GM06990 (cell line): Measurements from ENCODE around the gene ANK2.

Experiments
- DNase-seq: peaks from one replicate; pipeline ENCODE4 v3.0.0-alpha.2; 2011; ENCODE audit not compliant: insufficient read length; ENCODE audit errors: extremely low read depth
- H3K27me3 ChIP-seq: replicated peaks from 2 replicates; pipeline ENCODE4 v1.6.0; 2011; ENCODE audit warnings: low read length; ENCODE audit not compliant: control insufficient read depth, insufficient read depth
- H3K36me3 ChIP-seq: 2 replicates; pipeline ENCODE4 v1.5.1; 2011; ENCODE audit warnings: low read length; ENCODE audit not compliant: control insufficient read depth, insufficient read depth
- H3K4me3 ChIP-seq: replicated peaks from 2 replicates; pipeline ENCODE4 v1.5.1; 2011; ENCODE audit warnings: low read depth, mild to moderate bottlenecking, control low read depth, low read length
- TF ChIP-seq, protein P1 (sequence below): IDR thresholded peaks from 2 replicates; pipeline ENCODE4 v1.5.1; 2011; ENCODE audit warnings: low read length, control low read depth, mild to moderate bottlenecking, inconsistent platforms; ENCODE audit not compliant: insufficient read depth, poor library complexity, severe bottlenecking

ANK2 gene

DNA sequence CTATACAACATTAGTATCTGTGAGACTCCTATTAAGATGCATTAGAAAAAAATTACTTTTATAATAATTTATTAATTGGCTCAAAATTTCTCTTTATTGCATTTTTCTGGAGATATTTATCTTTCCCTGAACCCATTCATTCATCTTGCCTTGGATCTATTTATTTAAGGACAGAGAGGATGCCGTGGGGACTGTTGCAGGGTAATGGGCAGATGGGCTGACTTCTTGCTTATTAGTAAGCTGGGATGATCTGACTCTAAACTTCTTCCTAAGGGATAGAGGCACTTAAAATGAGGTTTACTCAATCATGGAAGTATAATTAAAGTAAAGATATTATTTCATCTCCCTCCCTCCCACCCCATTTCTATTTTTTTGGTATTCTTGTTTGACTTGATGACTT lies 18.2 kb upstream of the ANK2 start:
- Histone ChIP-seq H3K4me3 (no peak overlapping the region), H3K36me3 (no peaks in the 10 kb centered on the region), H3K27me3 (no peaks in the 10 kb centered on the region)
- no peak for DNase-seq
- TF ChIP-seq, protein P1, sequence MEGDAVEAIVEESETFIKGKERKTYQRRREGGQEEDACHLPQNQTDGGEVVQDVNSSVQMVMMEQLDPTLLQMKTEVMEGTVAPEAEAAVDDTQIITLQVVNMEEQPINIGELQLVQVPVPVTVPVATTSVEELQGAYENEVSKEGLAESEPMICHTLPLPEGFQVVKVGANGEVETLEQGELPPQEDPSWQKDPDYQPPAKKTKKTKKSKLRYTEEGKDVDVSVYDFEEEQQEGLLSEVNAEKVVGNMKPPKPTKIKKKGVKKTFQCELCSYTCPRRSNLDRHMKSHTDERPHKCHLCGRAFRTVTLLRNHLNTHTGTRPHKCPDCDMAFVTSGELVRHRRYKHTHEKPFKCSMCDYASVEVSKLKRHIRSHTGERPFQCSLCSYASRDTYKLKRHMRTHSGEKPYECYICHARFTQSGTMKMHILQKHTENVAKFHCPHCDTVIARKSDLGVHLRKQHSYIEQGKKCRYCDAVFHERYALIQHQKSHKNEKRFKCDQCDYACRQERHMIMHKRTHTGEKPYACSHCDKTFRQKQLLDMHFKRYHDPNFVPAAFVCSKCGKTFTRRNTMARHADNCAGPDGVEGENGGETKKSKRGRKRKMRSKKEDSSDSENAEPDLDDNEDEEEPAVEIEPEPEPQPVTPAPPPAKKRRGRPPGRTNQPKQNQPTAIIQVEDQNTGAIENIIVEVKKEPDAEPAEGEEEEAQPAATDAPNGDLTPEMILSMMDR: no peak

DNA sequence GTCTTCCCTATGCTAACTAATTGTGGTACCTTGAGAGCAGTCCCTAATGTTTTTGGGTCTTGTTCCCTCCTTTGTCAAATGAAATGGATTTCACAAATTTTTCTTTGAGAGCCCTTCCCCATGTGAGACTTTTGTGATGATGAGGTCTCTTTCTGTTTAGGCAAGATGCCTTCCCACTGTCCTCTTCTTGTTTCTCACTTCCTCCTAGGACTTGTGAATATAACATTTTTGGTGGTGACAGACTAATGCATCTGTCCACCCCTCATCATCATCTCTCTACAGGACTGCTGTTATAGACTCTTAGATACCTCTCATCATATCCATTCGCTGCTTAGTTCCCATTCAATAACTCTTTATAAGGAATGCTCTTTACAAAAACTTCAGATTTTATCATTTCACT lies 8.7 kb upstream of the ANK2 start:
- H3K36me3 ChIP-seq: no peaks in the 10 kb centered on the region
- TF ChIP-seq, protein P1: no peak
- no peak overlapping the region for H3K4me3 ChIP-seq
- DNase-seq: no peak
- no peaks in the 10 kb centered on the region for H3K27me3 ChIP-seq

DNA sequence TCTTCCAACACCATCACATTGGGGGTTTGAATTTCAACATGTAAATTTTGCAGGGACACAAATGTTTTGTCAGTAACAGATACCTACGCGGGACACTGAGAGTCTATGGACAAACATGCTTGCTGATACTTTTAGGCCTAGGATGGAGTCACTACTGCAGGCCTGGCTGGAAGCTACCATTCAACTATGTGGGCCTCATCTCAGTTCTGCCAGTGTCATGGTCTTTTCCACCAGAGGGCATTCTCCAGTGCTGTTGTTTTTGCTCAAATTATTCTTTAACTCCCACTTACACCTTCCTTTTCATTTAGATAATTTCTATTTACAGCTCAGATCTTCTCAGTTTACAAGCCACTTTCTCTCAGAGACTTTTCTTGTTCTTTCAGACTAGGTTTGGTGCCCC lies 7.0 kb upstream of the ANK2 start:
- no peak overlapping the region for H3K4me3 ChIP-seq
- no peaks in the 10 kb centered on the region for H3K27me3 ChIP-seq
- no peaks in the 10 kb centered on the region for H3K36me3 ChIP-seq
- no peak for DNase-seq
- TF ChIP-seq, protein P1: no peak

DNA sequence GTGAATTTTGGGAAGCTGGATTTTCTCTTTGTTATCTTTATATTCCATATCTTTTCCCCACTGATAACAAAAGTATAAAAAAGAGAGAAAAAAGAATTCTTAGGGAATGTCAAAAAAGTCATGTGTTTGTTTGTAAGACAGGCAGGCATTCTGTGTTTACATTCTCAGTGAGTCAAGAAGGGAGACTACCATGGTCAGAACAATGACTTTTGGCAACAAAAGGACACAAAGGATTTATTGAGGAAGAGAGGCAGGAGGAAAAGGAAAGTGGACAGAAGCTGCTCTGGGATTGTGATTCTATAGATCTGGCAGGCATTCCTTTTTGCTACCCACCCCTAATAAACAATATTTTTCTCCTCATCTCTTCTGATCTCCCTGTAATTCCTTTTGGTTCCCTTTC lies 5.9 kb upstream of the ANK2 start:
- Histone ChIP-seq H3K4me3 (no peak overlapping the region), H3K27me3 (no peaks in the 10 kb centered on the region), H3K36me3 (no peaks in the 10 kb centered on the region)
- DNase-seq: no peak
- TF ChIP-seq, protein P1: no peak

DNA sequence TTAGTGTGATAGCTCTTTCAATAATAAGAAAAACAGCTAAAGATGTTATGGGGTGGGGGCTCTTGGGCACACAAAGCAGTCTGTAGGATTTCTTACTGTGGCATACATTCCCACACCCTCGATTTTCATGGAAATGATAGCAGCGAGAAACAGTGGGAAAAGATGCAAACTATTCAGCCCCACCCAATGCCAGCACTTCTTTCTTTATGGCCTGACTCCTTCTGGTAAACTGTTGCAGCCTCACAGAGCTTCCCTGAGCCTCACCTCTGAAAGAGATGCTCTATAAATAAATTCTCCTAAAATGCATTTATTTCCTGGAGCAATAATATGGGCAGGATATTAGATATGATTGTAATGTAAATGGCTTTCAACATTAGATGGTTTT lies 910 bp downstream of the ANK2 start:
- no peaks in the 10 kb centered on the region for H3K27me3 ChIP-seq
- H3K4me3 ChIP-seq: no peak overlapping the region
- H3K36me3 ChIP-seq: no peaks in the 10 kb centered on the region
- no peak for DNase-seq
- TF ChIP-seq, protein P1: no peak

DNA sequence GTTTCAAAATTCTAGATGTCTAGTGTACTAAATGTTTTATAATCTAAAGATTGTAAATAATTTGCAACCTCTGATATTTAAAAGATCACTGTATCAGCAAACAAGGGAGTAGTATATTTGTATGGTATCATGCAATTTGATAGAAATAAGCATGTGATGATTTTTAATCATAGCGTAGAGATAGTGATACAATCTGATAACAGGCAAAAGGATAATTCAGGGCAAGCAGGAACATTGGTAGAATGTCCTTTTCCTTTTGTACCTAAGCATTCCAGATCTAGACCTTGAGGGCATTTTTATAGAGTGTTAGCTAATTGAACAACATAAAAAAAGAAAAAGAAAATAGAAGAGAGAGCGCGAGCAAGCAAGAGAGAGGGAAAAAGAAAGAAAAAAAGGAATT lies 1.4 kb downstream of the ANK2 start:
- Histone ChIP-seq H3K36me3 (no peaks in the 10 kb centered on the region), H3K27me3 (no peaks in the 10 kb centered on the region), H3K4me3 (no peak overlapping the region)
- DNase-seq: no peak
- TF ChIP-seq, protein P1: no peak
